Esophagus (tissue), 2 donors: ENCODE data around the gene MAP7D3. TPM values are rescaled to one million over a fixed set of nuclear protein-coding genes. Genes with fewer than 3 reads are reported as not detected.

Experiments used
- polyA plus RNA-seq, 2 donors: library from polyadenylated mRNA; stranded (reverse); fragments of 200-250 nt; gene quantifications; one replicate each; pipeline ENCODE4 v1.2.3, GENCODE V29; 2013
- donor health status: healthy with polysubstance abuse.
- donor health status: Bipolar disorder and iron deficiency.

The MAP7D3 gene
- polyA plus RNA-seq, 2 donors: 2.6 TPM

Other genes with a start within 250 kb of the MAP7D3 start
- gene FHL1, start 103.9 kb downstream of the MAP7D3 start, polyA plus RNA-seq: 100 to 1,000 TPM in 1 of 2 donors, 10 to 100 TPM in 1; 70.7 to 127 TPM
- under 1 TPM in 1 of 2 donors, not detected in 1; under 0.01 TPM for gene ADGRG4, start 49.6 kb upstream of the MAP7D3 start, polyA plus RNA-seq
- gene BRS3, start 236.5 kb upstream of the MAP7D3 start, polyA plus RNA-seq: not detected
- 10 to 100 TPM; 12.8 to 24.9 TPM for gene HTATSF1, start 246.2 kb upstream of the MAP7D3 start, polyA plus RNA-seq